K562 (cell line): ENCODE results near the gene ZNF778. TPM values are rescaled to one million over a fixed set of nuclear protein-coding genes. Genes with fewer than 3 reads are reported as not detected.

Source experiments
- BDP1 ChIP-seq: IDR thresholded peaks from 3 replicates; pipeline ENCODE4 v1.6.1; 2011; ENCODE audit not compliant: insufficient read length, insufficient read depth
- BRD9 ChIP-seq: fragments of 450-650 bp; IDR thresholded peaks from 2 replicates; pipeline ENCODE4 v1.6.1; 2018; ENCODE audit warnings: low read depth; ENCODE audit not compliant: partially characterized antibody
- CSDE1 ChIP-seq, 2 experiments: fragments of 450-650 bp; IDR thresholded peaks; 2 replicates each; pipeline ENCODE4 v1.6.1; 2016; ENCODE audit warnings: mild to moderate bottlenecking in 1 of 2
- E2F3 ChIP-seq: fragments of 250-450 bp; sonication (Bioruptor Pico); IDR thresholded peaks from 2 replicates; pipeline ENCODE4 v1.4.0; 2020; ENCODE audit warnings: mild to moderate bottlenecking
- HBP1 ChIP-seq: fragments of 450-650 bp; formaldehyde crosslinking; IDR thresholded peaks from 2 replicates; pipeline ENCODE4 v1.4.0; 2022; ENCODE audit warnings: missing genetic modification characterization
- HMBOX1 ChIP-seq: sonication (generic); IDR thresholded peaks from 2 replicates; pipeline ENCODE4 v1.6.1; 2016
- IFI16 ChIP-seq: fragments of 250-450 bp; sonication (Bioruptor Pico); IDR thresholded peaks from 2 replicates; pipeline ENCODE4 v2.1.2; 2022; ENCODE audit warnings: mild to moderate bottlenecking, inconsistent platforms
- JUND ChIP-seq, 2 experiments: IDR thresholded peaks; 2 replicates in 1 of 2; 3 replicates in 1 of 2; pipeline ENCODE4 v1.6.1; 2011; ENCODE audit warnings: borderline replicate concordance in 2 of 2, low read depth in 2 of 2, low read length in 2 of 2, improper control_type of control experiment in 1 of 2, missing biosample characterization in 1 of 2, missing genetic modification characterization in 1 of 2, missing genetic modification reagents in 1 of 2
- NFE2 ChIP-seq: IDR thresholded peaks from 2 replicates; pipeline ENCODE4 v1.6.1; 2014; ENCODE audit warnings: antibody characterized with exemption, low read depth
- OTX1 ChIP-seq: fragments of 450-650 bp; formaldehyde crosslinking; IDR thresholded peaks from 2 replicates; pipeline ENCODE4 v1.4.0; 2022; ENCODE audit warnings: mild to moderate bottlenecking
- RBM25 ChIP-seq: fragments of 200-400 bp; formaldehyde crosslinking; IDR thresholded peaks from 2 replicates; pipeline ENCODE4 v1.6.1; 2018; ENCODE audit warnings: low read length, low read depth, moderate library complexity; ENCODE audit not compliant: severe bottlenecking
- SMAD2 ChIP-seq: fragments of 150-350 bp; IDR thresholded peaks from 2 replicates; pipeline ENCODE4 v1.6.1; 2014; ENCODE audit warnings: low read depth, mild to moderate bottlenecking, low read length
- SREBF2 ChIP-seq: sonication (generic); formaldehyde crosslinking; IDR thresholded peaks from 2 replicates; pipeline ENCODE4 v1.4.0; 2020; ENCODE audit warnings: mild to moderate bottlenecking, missing genetic modification reagents
- ZNF121 ChIP-seq: sonication (generic); formaldehyde crosslinking; conservative IDR thresholded peaks from 2 replicates; pipeline ENCODE4 v1.8.0; 2022; ENCODE audit warnings: missing genetic modification reagents
- ZNF217 ChIP-seq: sonication (generic); formaldehyde crosslinking; IDR thresholded peaks from 2 replicates; pipeline ENCODE4 v1.8.0; 2022; ENCODE audit warnings: mild to moderate bottlenecking, missing genetic modification reagents
- ZNF280B ChIP-seq: fragments of 250-450 bp; sonication (Bioruptor Pico); IDR thresholded peaks from 2 replicates; pipeline ENCODE4 v1.5.1; 2021; ENCODE audit warnings: mild to moderate bottlenecking
- ZNF695 ChIP-seq: fragments of 450-650 bp; formaldehyde crosslinking; IDR thresholded peaks from 2 replicates; pipeline ENCODE4 v1.4.0; 2020; ENCODE audit warnings: mild to moderate bottlenecking, moderate library complexity
- polyA plus RNA-seq, 8 experiments: library from polyadenylated mRNA; depleted of rRNA in 4 of 8; stranded (reverse) in 5 of 8; unstranded in 3 of 8; fragments of >200 nt; fragmentation: Nextera tagmentation in 2 of 8; fragmentation: Illumina TruSeq in 1 of 8; extraction: Ambion mirVana in 2 of 8; extraction: Trizol in 1 of 8; gene quantifications; 2 replicates each; pipeline versions ENCODE4 v1.2.1 to v1.2.3, GENCODE V29; 2011 to 2014; ENCODE audit warnings: inconsistent platforms in 1 of 8, missing spikeins in 1 of 8
- total RNA-seq, 7 experiments: library from RNA; depleted of rRNA in 6 of 7; stranded (reverse); fragments of >200 nt in 6 of 7; fragmentation: Illumina TruSeq in 2 of 7; extraction: Trizol in 2 of 7; gene quantifications; 2 replicates each; pipeline versions ENCODE4 v1.2.1 to v1.2.3, GENCODE V29; 2011 to 2021; ENCODE audit warnings: low replicate concordance in 1 of 7
- TF ChIP-seq, protein P1 (sequence below), 3 experiments: IDR thresholded peaks in 2 of 3; conservative IDR thresholded peaks in 1 of 3; 2 replicates each; pipeline ENCODE4 v1.5.1; 2011 to 2012; ENCODE audit warnings: low read length in 3 of 3, mild to moderate bottlenecking in 3 of 3, control low read depth in 2 of 3, improper control_type of control experiment in 1 of 3, inconsistent platforms in 1 of 3, low read depth in 1 of 3, mixed read lengths in 1 of 3, moderate library complexity in 1 of 3; ENCODE audit not compliant: insufficient read depth in 2 of 3
- TF ChIP-seq, protein P2 (sequence below): fragments of 450-650 bp; IDR thresholded peaks from 2 replicates; pipeline ENCODE4 v1.6.1; 2016; ENCODE audit warnings: low read depth, mild to moderate bottlenecking, moderate library complexity

ZNF778 gene
- total and polyA plus RNA-seq, 9 of the 15 experiments (the other 6 are each of a cell fraction or from before 2014, with no cell fraction given): 0.70 to 60.6 (median 7.5) TPM

DNA sequence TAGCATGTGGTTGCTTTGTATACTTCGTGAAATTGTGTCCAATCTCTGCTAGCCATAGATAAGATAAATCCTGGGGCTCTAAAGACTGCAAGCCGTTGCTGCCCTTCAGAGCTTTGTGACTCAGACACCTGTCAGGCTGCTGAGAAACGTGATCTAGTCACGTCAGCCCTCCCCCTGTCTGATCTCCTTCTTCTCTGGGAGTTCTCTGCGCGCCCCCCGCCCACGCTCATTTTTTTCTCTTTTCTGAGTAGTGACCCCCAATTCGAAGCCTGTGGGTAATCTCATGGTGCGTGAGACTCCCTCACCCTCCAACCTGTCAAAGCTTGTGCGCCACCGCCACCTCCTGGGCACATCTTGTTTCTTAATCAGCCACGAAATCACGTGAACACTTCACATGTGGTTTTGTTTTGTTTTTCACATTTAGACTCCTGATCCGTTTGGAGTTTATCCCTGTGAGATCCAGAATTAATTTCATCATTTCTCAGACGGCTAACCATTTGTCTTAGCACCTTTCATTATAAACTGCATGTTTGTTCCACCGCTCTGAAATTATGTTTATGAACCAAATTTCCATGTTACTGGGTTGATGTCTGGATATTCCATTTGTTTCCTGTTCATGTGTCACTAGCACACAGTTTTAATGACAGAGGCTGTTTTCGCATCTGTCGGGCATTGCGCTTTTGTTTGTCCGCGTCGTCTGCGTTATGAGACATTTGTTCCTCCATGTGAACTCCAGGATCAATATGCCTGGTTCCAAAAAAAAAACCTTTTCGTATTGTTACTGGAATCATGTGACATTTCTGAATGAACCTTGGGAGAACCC lies 977 bp upstream of the ZNF778 start (continued):
- no peak for TF ChIP-seq BDP1
- peak; percentile 44 for TF ChIP-seq NFE2
- TF ChIP-seq E2F3: no peak
- TF ChIP-seq IFI16: no peak
- TF ChIP-seq OTX1 (CRISPR knock-in tag): no peak
- TF ChIP-seq, protein P1, sequence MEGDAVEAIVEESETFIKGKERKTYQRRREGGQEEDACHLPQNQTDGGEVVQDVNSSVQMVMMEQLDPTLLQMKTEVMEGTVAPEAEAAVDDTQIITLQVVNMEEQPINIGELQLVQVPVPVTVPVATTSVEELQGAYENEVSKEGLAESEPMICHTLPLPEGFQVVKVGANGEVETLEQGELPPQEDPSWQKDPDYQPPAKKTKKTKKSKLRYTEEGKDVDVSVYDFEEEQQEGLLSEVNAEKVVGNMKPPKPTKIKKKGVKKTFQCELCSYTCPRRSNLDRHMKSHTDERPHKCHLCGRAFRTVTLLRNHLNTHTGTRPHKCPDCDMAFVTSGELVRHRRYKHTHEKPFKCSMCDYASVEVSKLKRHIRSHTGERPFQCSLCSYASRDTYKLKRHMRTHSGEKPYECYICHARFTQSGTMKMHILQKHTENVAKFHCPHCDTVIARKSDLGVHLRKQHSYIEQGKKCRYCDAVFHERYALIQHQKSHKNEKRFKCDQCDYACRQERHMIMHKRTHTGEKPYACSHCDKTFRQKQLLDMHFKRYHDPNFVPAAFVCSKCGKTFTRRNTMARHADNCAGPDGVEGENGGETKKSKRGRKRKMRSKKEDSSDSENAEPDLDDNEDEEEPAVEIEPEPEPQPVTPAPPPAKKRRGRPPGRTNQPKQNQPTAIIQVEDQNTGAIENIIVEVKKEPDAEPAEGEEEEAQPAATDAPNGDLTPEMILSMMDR (IDR thresholded peaks at IDR 0.05 in 2 of 3, conservative IDR thresholded peaks at IDR 0.05 in 1 of 3; ENCODE audit: insufficient read depth in 2 of 3, low read depth in 1 of 3, low read length in 3 of 3): peak; percentile 70 to 87 (median 84)
- no peak for TF ChIP-seq SREBF2
- TF ChIP-seq BRD9: no peak
- TF ChIP-seq SMAD2: no peak
- TF ChIP-seq ZNF695 (CRISPR knock-in tag): no peak
- peak; percentile 73 for TF ChIP-seq JUND (IDR thresholded peaks at IDR 0.05; ENCODE audit: borderline replicate concordance, low read depth, low read length)
- TF ChIP-seq JUND (tag; IDR thresholded peaks at IDR 0.05; ENCODE audit: borderline replicate concordance, low read depth, low read length): peak; percentile 80; the same call in 2 of the 3 replicates
- no peak for TF ChIP-seq ZNF217 (CRISPR knock-in tag)
- no peak for TF ChIP-seq ZNF121 (CRISPR knock-in tag)
- no peak for TF ChIP-seq HBP1 (CRISPR knock-in tag)
- no peak for TF ChIP-seq ZNF280B (CRISPR knock-in tag)
- TF ChIP-seq, protein P2, sequence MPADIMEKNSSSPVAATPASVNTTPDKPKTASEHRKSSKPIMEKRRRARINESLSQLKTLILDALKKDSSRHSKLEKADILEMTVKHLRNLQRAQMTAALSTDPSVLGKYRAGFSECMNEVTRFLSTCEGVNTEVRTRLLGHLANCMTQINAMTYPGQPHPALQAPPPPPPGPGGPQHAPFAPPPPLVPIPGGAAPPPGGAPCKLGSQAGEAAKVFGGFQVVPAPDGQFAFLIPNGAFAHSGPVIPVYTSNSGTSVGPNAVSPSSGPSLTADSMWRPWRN: peak; percentile 62; the same call in 1 of the 2 replicates
- no peak for TF ChIP-seq RBM25
- no peak for TF ChIP-seq HMBOX1
- no peak for TF ChIP-seq CSDE1 (IDR thresholded peaks at IDR 0.05)
